Measurements from ENCODE around the gene PAK6. TPM values are rescaled to one million over a fixed set of nuclear protein-coding genes. Genes with fewer than 3 reads are reported as not detected.

Gene PAK6
- total and polyA plus RNA-seq, 11 donors: 0.93 to 17.4 (median 7.6) TPM

- Histone ChIP-seq H3K27me3 (no peaks in the 10 kb centered on the region), H3K9me3 (no peaks in the 10 kb centered on the region), H3K4me3 (no peak overlapping the region), H3K36me3 (no peaks in the 10 kb centered on the region), H3K4me1 (peaks cover 0 to 29% (median 0%) of the 10 kb centered on the region in 12 donors), H3K27ac (no peak overlapping the region)
- whole genome bisulfite sequencing, 4 donors: 35 to 45% (median 44%) methylated on average over 2 to 7 of the region's 7 CpGs
- TF ChIP-seq CTCF (IDR thresholded peaks at IDR 0.05) (no peak), POLR2A (IDR thresholded peaks at IDR 0.05) (no peak)
- ATAC-seq (peak in 1 of 4 donors; percentile 31), DNase-seq (peak in 1 of 5 donors; percentile 53)
- intact Hi-C loops (cut with DNase I): loop anchor here in 1 of 10 donors (10.0 kb wide), 1 partner anchor 82 kb away; no protein-coding TSS in a partner anchor
Measured at GRCh38 chr15:40232625-40233070, 6.2 kb upstream of the PAK6 start.

- no peak for DNase-seq
- intact Hi-C loops (cut with DNase I): loop anchor here in 1 of 10 donors (10.0 kb wide), 1 partner anchor 81 kb away; no protein-coding TSS in a partner anchor
- ATAC-seq: no peak
- 90 to 100% (median 91%) methylated on average over 4 to 11 of the region's 11 CpGs for WGBS, 4 donors
- H3K36me3 ChIP-seq: no peaks in the 10 kb centered on the region
- peak overlapping the region in 1 of 12 donors; percentile 65 for H3K27ac ChIP-seq
- no peak for TF ChIP-seq POLR2A (IDR thresholded peaks at IDR 0.05)
- no peak for TF ChIP-seq CTCF (IDR thresholded peaks at IDR 0.05)
- peaks cover 0 to 33% (median 0%) of the 10 kb centered on the region in 12 donors for H3K4me1 ChIP-seq
- H3K9me3 ChIP-seq: no peaks in the 10 kb centered on the region
- H3K27me3 ChIP-seq: peaks cover 0 to 8% (median 0%) of the 10 kb centered on the region in 9 donors
- no peak overlapping the region for H3K4me3 ChIP-seq
Measured at GRCh38 chr15:40233727-40234577, 4.9 kb upstream of the PAK6 start.

GRCh38 chr15:40234783-40235182, 4.1 kb upstream of the PAK6 start:
- 75 to 79% (median 76%) methylated on average over 3 to 4 of the region's 4 CpGs for WGBS, 4 donors
- H3K9me3 ChIP-seq: no peaks in the 10 kb centered on the region
- TF ChIP-seq CTCF (IDR thresholded peaks at IDR 0.05) (no peak), POLR2A (IDR thresholded peaks at IDR 0.05) (no peak)
- intact Hi-C loops (cut with DNase I): loop anchor here in 1 of 10 donors (10.0 kb wide), 1 partner anchor 80 kb away; no protein-coding TSS in a partner anchor
- ATAC-seq: no peak
- no peak for DNase-seq
- H3K4me1 ChIP-seq: peaks cover 0 to 39% (median 3%) of the 10 kb centered on the region in 12 donors
- H3K4me3 ChIP-seq: no peak overlapping the region
- H3K27ac ChIP-seq: peak overlapping the region in 2 of 12 donors; percentile 13 to 65
- H3K36me3 ChIP-seq: no peaks in the 10 kb centered on the region
- H3K27me3 ChIP-seq: peaks cover 0 to 16% (median 0%) of the 10 kb centered on the region in 9 donors

Measured in heart left ventricle (tissue), 16 donors.